Mammary epithelial cell (primary cell): Measurements from ENCODE around the gene MORC3.

ENCODE experiments used
- EZH2 ChIP-seq: IDR thresholded peaks from 2 replicates; pipeline ENCODE4 v1.6.1; 2012; ENCODE audit warnings: low read length, inconsistent platforms, borderline replicate concordance
- TF ChIP-seq, protein P1 (sequence below), 2 donors: IDR thresholded peaks in 1 of 2; conservative IDR thresholded peaks in 1 of 2; 2 replicates each; pipeline ENCODE4 v1.5.1; 2011 to 2012; ENCODE audit warnings: inconsistent platforms in 2 of 2, low read length in 2 of 2, mild to moderate bottlenecking in 2 of 2, control low read depth in 1 of 2, low read depth in 1 of 2; ENCODE audit not compliant: insufficient read depth in 1 of 2; ENCODE audit errors: extremely low read depth in 1 of 2

DNA sequence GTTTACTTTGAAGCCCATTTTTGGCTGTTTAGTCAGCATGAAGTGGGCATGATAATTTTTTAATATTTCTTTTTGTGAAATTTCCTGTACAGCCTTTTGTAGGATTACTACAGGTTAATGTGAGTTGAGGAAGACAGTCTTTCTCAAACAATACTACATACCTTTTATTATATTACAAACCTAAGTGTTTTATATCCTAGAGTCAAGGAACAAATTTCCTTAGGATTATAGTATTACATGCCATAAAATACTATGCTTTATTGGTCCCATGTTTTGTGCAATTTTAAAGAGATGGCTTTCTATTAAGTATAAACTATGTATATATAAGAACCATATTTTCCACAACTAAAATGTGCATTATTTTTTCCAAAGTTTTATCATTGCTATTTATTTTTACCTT, 56.0 kb downstream of the MORC3 start:
- TF ChIP-seq, protein P1, sequence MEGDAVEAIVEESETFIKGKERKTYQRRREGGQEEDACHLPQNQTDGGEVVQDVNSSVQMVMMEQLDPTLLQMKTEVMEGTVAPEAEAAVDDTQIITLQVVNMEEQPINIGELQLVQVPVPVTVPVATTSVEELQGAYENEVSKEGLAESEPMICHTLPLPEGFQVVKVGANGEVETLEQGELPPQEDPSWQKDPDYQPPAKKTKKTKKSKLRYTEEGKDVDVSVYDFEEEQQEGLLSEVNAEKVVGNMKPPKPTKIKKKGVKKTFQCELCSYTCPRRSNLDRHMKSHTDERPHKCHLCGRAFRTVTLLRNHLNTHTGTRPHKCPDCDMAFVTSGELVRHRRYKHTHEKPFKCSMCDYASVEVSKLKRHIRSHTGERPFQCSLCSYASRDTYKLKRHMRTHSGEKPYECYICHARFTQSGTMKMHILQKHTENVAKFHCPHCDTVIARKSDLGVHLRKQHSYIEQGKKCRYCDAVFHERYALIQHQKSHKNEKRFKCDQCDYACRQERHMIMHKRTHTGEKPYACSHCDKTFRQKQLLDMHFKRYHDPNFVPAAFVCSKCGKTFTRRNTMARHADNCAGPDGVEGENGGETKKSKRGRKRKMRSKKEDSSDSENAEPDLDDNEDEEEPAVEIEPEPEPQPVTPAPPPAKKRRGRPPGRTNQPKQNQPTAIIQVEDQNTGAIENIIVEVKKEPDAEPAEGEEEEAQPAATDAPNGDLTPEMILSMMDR (conservative IDR thresholded peaks at IDR 0.05 in 1 of 2, IDR thresholded peaks at IDR 0.05 in 1 of 2; ENCODE audit: extremely low read depth in 1 of 2, insufficient read depth in 1 of 2, low read depth in 1 of 2, low read length in 2 of 2), result no peak
- no peak for TF ChIP-seq EZH2
